Measurements from ENCODE around the gene CTU1.

Gene CTU1

DNA sequence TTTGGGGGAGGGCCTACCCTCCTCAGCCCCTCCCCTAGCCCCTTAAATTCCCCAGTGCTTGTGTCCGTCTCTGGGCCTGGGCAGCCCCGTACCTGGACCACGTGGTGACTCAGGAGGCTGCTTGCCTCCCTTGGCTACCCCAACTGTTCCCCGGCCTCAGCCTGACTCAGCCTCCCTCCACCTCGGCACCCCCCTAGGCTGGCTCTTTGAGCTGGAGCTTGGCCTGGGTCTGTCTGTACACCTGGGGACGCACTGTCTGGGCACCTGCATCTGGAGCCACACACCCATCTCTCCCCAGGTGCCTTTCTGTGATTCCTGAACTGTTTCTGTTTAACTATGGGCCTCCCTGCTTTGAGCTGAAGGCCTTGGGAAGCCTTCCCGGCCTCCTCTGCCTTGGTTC lies 23.7 kb downstream of the CTU1 start:
- Histone ChIP-seq H3K36me3 (ENCODE audit: control insufficient read depth, insufficient read depth, low read length) (no peaks in the 10 kb centered on the region), H3K4me1 (ENCODE audit: control insufficient read depth, insufficient read depth, low read length) (no peaks in the 10 kb centered on the region), H3K27me3 (ENCODE audit: control insufficient read depth, insufficient read depth, low read length) (no peaks in the 10 kb centered on the region), H3K27ac (ENCODE audit: low read length) (no peak overlapping the region), H3K9me3 (ENCODE audit: control insufficient read depth, insufficient read depth, low read length) (no peaks in the 10 kb centered on the region), H3K4me3 (ENCODE audit: low read length) (no peak overlapping the region)
- DNase-seq (ENCODE audit: low read depth, low spot score) = no peak
- WGBS (ENCODE audit: insufficient coverage, insufficient read length) = no CpG with 5 or more reads among the region's 7 CpGs

DNA sequence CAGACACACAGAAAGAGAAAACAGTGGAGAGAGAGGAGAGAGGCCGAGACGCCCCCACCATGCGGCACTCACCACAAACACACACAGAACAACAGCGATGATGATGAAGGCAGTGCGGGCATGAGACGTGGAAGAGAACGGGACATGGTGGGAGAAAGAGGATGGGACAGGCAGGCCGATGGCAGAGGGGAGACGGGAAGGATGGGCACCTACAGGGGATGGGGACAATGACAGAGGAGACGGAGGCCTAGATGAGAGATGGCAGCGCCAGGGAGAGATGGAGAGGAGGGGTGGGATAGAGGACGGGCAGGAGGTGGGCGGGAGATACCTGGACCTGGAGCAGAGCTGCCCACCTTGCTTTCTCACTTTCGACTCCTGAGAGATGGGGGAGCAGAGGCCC lies 24.4 kb downstream of the CTU1 start:
- WGBS (ENCODE audit: insufficient coverage, insufficient read length) = no CpG with 5 or more reads among the region's 14 CpGs
- Histone ChIP-seq H3K27ac (ENCODE audit: low read length) (no peak overlapping the region), H3K9me3 (ENCODE audit: control insufficient read depth, insufficient read depth, low read length) (no peaks in the 10 kb centered on the region), H3K36me3 (ENCODE audit: control insufficient read depth, insufficient read depth, low read length) (no peaks in the 10 kb centered on the region), H3K4me3 (ENCODE audit: low read length) (no peak overlapping the region), H3K4me1 (ENCODE audit: control insufficient read depth, insufficient read depth, low read length) (no peaks in the 10 kb centered on the region), H3K27me3 (ENCODE audit: control insufficient read depth, insufficient read depth, low read length) (no peaks in the 10 kb centered on the region)
- DNase-seq (ENCODE audit: low read depth, low spot score) = no peak

DNA sequence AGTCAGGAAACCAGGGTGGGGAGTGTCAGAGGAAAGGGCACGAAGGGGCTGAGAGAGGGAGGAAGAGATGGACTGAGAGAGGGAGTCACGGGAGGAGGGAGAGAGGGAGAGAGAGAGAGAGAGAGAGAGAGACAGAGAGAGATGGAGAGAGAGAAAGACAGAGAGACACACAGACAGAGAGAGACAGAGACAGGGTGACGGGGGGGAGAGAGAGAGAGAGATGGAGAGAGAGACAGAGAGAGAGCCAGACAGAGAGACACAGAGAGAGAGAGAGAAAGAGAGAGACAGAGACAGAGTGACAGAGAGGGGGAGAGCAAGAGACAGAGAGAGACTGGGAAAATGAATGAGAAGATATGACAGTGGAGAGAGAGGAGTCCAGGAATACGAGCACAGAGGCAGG lies 25.0 kb downstream of the CTU1 start:
- Histone ChIP-seq H3K27ac (ENCODE audit: low read length) (no peak overlapping the region), H3K4me1 (ENCODE audit: control insufficient read depth, insufficient read depth, low read length) (no peaks in the 10 kb centered on the region), H3K4me3 (ENCODE audit: low read length) (no peak overlapping the region), H3K27me3 (ENCODE audit: control insufficient read depth, insufficient read depth, low read length) (no peaks in the 10 kb centered on the region), H3K36me3 (ENCODE audit: control insufficient read depth, insufficient read depth, low read length) (no peaks in the 10 kb centered on the region), H3K9me3 (ENCODE audit: control insufficient read depth, insufficient read depth, low read length) (no peaks in the 10 kb centered on the region)
- WGBS (ENCODE audit: insufficient coverage, insufficient read length) = no CpG with 5 or more reads among the region's 4 CpGs
- DNase-seq (ENCODE audit: low read depth, low spot score) = no peak

DNA sequence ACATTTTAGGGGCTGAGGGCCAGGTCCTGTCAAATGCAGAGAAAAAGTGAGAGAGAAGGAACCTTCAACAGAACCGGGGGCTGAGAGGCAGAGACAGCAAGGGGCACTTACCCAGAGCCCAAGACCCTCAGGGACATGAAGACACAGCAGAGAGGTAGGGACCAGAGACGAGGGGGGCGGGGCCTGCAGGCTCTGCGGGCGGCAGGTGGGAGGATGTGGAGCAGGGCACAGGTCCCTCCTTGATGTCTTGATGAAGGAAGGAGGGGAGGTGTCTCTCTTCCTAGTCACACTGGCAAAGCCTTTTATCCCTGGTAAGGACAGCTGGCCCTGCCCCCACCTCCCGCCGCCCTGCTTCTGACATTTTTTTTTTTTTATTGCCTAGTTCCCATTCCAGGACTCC lies 25.6 kb downstream of the CTU1 start, which contains the start of gene KLK14:
Gene KLK14 (minus strand): TSS at position 277 of the 400 bp plus-strand sequence. CDS start 273 bp downstream, at position 4.
- WGBS (ENCODE audit: insufficient coverage, insufficient read length) = no CpG with 5 or more reads among the region's 7 CpGs
- Histone ChIP-seq H3K4me1 (ENCODE audit: control insufficient read depth, insufficient read depth, low read length) (no peaks in the 10 kb centered on the region), H3K36me3 (ENCODE audit: control insufficient read depth, insufficient read depth, low read length) (no peaks in the 10 kb centered on the region), H3K4me3 (ENCODE audit: low read length) (no peak within 1 kb of the TSS), H3K27ac (ENCODE audit: low read length) (no peak within 1 kb of the TSS), H3K27me3 (ENCODE audit: control insufficient read depth, insufficient read depth, low read length) (no peaks in the 10 kb centered on the region), H3K9me3 (ENCODE audit: control insufficient read depth, insufficient read depth, low read length) (no peaks in the 10 kb centered on the region)
- no peak for DNase-seq (ENCODE audit: low read depth, low spot score)

DNA sequence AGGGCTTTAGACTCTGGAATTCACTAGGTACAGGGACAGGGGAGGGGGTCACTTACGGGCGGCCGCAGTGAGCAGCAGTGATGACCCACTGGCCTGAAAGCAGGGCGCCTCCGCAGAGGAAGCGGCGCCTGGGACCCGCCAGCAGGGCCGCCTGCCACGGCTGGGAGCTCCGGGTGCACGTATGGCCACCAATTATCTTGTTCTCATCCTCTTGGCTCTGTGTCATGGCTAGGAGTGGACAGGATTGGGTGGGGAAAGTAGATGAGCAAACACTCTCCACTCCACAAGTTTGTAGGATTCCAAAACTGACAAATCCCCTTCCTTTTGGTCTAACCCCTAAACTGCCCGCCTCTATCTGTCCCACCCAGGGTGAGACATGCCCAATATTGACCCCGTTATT lies 26.7 kb downstream of the CTU1 start:
- no CpG with 5 or more reads among the region's 14 CpGs for WGBS (ENCODE audit: insufficient coverage, insufficient read length)
- H3K27me3 ChIP-seq (ENCODE audit: control insufficient read depth, insufficient read depth, low read length) = no peaks in the 10 kb centered on the region
- no peaks in the 10 kb centered on the region for H3K36me3 ChIP-seq (ENCODE audit: control insufficient read depth, insufficient read depth, low read length)
- H3K4me1 ChIP-seq (ENCODE audit: control insufficient read depth, insufficient read depth, low read length) = peaks cover 2% of the 10 kb centered on the region; the same call in 1 of the 2 replicates
- no peak overlapping the region for H3K27ac ChIP-seq (ENCODE audit: low read length)
- no peak for DNase-seq (ENCODE audit: low read depth, low spot score)
- no peak overlapping the region for H3K4me3 ChIP-seq (ENCODE audit: low read length)
- no peaks in the 10 kb centered on the region for H3K9me3 ChIP-seq (ENCODE audit: control insufficient read depth, insufficient read depth, low read length)

DNA sequence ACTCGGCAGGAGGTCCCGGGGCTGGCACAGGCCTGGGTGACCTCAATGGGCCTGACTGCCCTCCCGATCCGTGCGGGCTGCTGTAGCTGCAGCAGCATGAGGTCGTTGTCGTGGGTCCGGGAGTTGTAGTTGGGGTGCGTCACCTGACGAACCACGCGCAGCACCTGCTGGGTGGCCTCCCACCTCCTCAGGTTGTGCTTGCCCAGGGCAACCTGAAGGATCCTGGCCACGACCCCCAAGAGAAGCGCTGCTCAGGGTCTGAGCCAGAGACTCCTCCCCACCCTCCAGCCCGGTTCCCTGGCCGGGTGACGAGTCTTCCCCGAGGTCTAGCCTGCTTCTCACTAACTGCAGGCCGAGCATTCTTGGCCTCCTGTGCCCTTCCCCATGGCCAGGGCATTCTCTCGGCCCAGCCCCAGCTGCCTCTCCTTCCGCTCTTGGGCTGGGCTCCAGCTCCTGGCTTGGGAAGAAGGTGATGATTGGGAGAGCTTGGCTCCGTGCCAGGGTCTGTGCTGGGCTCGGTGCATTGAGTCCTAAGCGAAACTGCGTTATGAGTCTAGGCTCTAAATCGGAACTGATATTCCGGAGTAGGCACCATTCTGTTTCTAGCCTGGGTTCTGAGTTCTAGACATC lies 28.6 kb downstream of the CTU1 start:
- Histone ChIP-seq H3K4me1 (ENCODE audit: control insufficient read depth, insufficient read depth, low read length) (peaks cover 2% of the 10 kb centered on the region; the same call in 1 of the 2 replicates), H3K27ac (ENCODE audit: low read length) (no peak overlapping the region), H3K36me3 (ENCODE audit: control insufficient read depth, insufficient read depth, low read length) (no peaks in the 10 kb centered on the region), H3K4me3 (ENCODE audit: low read length) (no peak overlapping the region), H3K27me3 (ENCODE audit: control insufficient read depth, insufficient read depth, low read length) (no peaks in the 10 kb centered on the region), H3K9me3 (ENCODE audit: control insufficient read depth, insufficient read depth, low read length) (no peaks in the 10 kb centered on the region)
- WGBS (ENCODE audit: insufficient coverage, insufficient read length) = no CpG with 5 or more reads among the region's 27 CpGs
- no peak for DNase-seq (ENCODE audit: low read depth, low spot score)

DNA sequence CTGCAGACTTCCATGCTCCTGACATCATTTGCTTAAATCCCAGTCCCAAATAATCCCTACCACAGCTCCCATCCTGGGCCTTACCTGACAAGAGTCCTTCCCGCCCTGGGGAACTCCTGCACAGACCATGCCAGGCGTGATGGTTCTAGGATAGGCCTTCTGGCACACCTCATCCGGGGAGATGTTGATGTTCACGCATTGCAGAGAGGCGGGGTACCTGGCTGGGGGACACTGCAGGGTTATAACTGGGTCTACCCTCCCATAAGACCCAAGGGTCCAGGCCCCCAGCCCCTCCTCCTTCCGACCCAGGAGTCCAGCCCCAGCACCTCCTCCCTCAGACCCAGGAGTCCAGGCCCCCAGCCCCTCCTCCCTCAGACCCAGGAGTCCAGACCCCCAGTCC lies 29.5 kb downstream of the CTU1 start:
- H3K27ac ChIP-seq (ENCODE audit: low read length) = no peak overlapping the region
- DNase-seq (ENCODE audit: low read depth, low spot score) = no peak
- no peaks in the 10 kb centered on the region for H3K27me3 ChIP-seq (ENCODE audit: control insufficient read depth, insufficient read depth, low read length)
- H3K4me3 ChIP-seq (ENCODE audit: low read length) = no peak overlapping the region
- H3K9me3 ChIP-seq (ENCODE audit: control insufficient read depth, insufficient read depth, low read length) = no peaks in the 10 kb centered on the region
- no peaks in the 10 kb centered on the region for H3K36me3 ChIP-seq (ENCODE audit: control insufficient read depth, insufficient read depth, low read length)
- H3K4me1 ChIP-seq (ENCODE audit: control insufficient read depth, insufficient read depth, low read length) = peaks cover 2% of the 10 kb centered on the region; the same call in 1 of the 2 replicates
- WGBS (ENCODE audit: insufficient coverage, insufficient read length) = no CpG with 5 or more reads among the region's 6 CpGs

DNA sequence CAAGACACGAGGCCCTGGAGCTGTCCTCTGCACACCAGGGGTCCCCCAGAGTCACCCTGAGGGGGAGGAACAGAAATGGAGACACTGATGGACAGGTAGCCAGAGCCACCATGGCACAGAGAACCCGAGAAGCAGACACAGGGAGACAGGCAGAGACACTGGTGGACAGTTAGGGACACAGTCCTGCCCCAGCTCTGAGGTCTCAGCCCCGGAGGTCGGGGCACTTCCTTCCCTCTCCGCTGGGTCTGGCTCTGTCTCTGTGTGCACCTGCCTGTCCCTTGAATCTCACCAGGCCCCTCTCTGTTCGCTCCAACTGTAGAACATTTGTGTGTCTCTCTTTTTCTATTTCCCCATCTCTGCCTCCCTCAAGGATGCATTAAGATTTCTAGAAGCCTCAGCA lies 30.1 kb downstream of the CTU1 start:
- Histone ChIP-seq H3K9me3 (ENCODE audit: control insufficient read depth, insufficient read depth, low read length) (no peaks in the 10 kb centered on the region), H3K36me3 (ENCODE audit: control insufficient read depth, insufficient read depth, low read length) (no peaks in the 10 kb centered on the region), H3K27me3 (ENCODE audit: control insufficient read depth, insufficient read depth, low read length) (no peaks in the 10 kb centered on the region), H3K4me3 (ENCODE audit: low read length) (no peak overlapping the region), H3K4me1 (ENCODE audit: control insufficient read depth, insufficient read depth, low read length) (peaks cover 2% of the 10 kb centered on the region; the same call in 1 of the 2 replicates), H3K27ac (ENCODE audit: low read length) (no peak overlapping the region)
- WGBS (ENCODE audit: insufficient coverage, insufficient read length) = no CpG with 5 or more reads among the region's 6 CpGs
- DNase-seq (ENCODE audit: low read depth, low spot score) = no peak

DNA sequence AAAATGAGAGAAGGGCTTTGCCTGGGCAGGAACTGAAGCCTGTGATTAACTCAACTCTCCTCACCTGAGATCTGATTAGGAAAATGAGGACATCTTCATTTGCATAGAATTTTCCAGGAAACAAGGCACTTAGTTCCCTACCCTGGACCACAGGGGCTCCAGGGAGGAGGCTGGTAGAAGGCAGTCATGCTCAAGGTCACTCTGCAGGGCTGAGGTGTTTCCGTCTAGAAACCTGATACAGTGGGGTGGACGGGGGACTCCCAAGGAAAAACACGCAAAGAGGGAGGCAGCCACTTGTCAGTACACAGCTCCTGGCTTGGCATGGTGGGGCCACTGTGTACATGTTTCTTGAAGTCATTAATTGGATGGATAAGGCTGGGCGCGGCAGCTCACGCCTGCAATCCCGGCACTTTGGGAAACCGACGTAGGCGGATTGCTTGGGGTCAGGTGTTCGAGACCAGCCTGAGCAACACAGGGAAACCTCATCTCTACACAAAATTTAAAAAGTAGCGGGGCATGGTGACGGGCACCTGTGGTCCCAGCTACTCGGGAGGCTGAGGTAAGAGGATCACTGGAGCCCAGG lies 31.5 kb downstream of the CTU1 start:
- Histone ChIP-seq H3K4me1 (ENCODE audit: control insufficient read depth, insufficient read depth, low read length) (peaks cover 2% of the 10 kb centered on the region; the same call in 1 of the 2 replicates), H3K4me3 (ENCODE audit: low read length) (no peak overlapping the region), H3K9me3 (ENCODE audit: control insufficient read depth, insufficient read depth, low read length) (no peaks in the 10 kb centered on the region), H3K27ac (ENCODE audit: low read length) (no peak overlapping the region), H3K36me3 (ENCODE audit: control insufficient read depth, insufficient read depth, low read length) (no peaks in the 10 kb centered on the region), H3K27me3 (ENCODE audit: control insufficient read depth, insufficient read depth, low read length) (no peaks in the 10 kb centered on the region)
- no peak for DNase-seq (ENCODE audit: low read depth, low spot score)
- no CpG with 5 or more reads among the region's 14 CpGs for WGBS (ENCODE audit: insufficient coverage, insufficient read length)

DNA sequence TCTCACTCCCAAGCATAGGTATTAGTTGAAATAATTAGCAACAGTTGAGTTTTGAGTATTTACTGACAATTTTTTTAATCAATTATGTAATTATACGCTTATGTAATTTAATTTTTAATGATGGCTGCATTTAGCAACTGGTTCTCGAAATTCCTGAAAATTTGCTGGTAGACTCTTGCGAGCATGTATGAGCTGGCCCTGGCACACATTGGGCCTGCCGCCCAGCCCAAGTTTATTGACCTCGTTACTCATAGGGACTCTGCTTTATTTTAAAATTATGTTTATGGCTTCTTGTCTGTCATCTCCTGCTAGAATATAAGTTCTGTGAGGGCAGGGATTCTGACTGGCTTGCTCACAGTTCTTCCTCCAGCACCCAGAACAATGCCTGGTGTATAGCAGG lies 32.2 kb downstream of the CTU1 start:
- H3K27me3 ChIP-seq (ENCODE audit: control insufficient read depth, insufficient read depth, low read length) = no peaks in the 10 kb centered on the region
- H3K36me3 ChIP-seq (ENCODE audit: control insufficient read depth, insufficient read depth, low read length) = no peaks in the 10 kb centered on the region
- WGBS (ENCODE audit: insufficient coverage, insufficient read length) = no CpG with 5 or more reads among the region's 5 CpGs
- DNase-seq (ENCODE audit: low read depth, low spot score) = no peak
- H3K4me1 ChIP-seq (ENCODE audit: control insufficient read depth, insufficient read depth, low read length) = peaks cover 2% of the 10 kb centered on the region; the same call in 1 of the 2 replicates
- no peak overlapping the region for H3K4me3 ChIP-seq (ENCODE audit: low read length)
- H3K9me3 ChIP-seq (ENCODE audit: control insufficient read depth, insufficient read depth, low read length) = no peaks in the 10 kb centered on the region
- H3K27ac ChIP-seq (ENCODE audit: low read length) = no peak overlapping the region

DNA sequence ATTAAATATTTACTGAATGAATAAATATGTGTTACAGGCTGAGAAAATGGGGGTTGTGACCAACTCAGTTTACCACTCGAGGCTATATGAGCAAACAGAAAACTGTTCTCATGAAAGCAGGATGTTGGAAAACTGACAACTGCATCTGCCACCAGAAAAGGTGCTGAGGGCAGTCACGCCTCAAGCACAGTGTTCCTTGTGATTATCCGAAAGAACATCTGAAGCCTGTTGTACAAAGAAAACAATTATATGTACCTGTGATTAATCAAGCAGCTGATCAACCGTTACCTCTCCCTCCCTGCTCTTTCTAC lies 37.2 kb downstream of the CTU1 start:
- Histone ChIP-seq H3K27me3 (ENCODE audit: control insufficient read depth, insufficient read depth, low read length) (no peaks in the 10 kb centered on the region), H3K36me3 (ENCODE audit: control insufficient read depth, insufficient read depth, low read length) (no peaks in the 10 kb centered on the region), H3K9me3 (ENCODE audit: control insufficient read depth, insufficient read depth, low read length) (no peaks in the 10 kb centered on the region), H3K27ac (ENCODE audit: low read length) (no peak overlapping the region), H3K4me1 (ENCODE audit: control insufficient read depth, insufficient read depth, low read length) (no peaks in the 10 kb centered on the region), H3K4me3 (ENCODE audit: low read length) (no peak overlapping the region)
- no peak for DNase-seq (ENCODE audit: low read depth, low spot score)
- no CpG with 5 or more reads among the region's 4 CpGs for WGBS (ENCODE audit: insufficient coverage, insufficient read length)

Data from iPS DF 6.9 (cell line).